GM21528 (cell line): Measurements from ENCODE around the gene KIRREL1.

Experiments
- ATAC-seq: cut with Tn5 transposase; IDR thresholded peaks from one replicate; pipeline ENCODE4 v1.9.1; 2021; ENCODE audit warnings: mild to moderate bottlenecking, moderate library complexity; ENCODE audit not compliant: unreplicated experiment, low FRiP score

The KIRREL1 gene

GRCh38 chr1:157993147-157993917 lies at the start of gene KIRREL1:
TSS of gene KIRREL1 (plus strand) at chr1:157993645. CDS start at chr1:157993677, 32 bp downstream.
- no peak for ATAC-seq

- ATAC-seq = no peak
Observed at GRCh38 chr1:157944663-157945280, 48.7 kb upstream of the KIRREL1 start.

- ATAC-seq = no peak
Observed at GRCh38 chr1:157948312-157949073, 45.0 kb upstream of the KIRREL1 start.

DNA sequence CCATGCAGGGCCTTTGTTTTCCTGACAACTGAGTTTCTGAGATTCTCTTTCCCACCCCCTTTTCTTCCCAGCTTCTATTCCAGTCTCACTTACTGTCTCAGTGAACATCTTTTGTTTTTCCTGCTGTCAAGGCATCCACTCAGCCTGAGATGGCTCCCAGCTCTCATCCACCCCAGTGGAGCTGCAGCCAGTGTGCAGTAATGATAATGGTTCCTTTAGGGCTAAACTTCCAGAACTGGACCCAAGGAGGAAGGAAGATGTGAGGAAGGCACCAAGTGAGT lies 44.4 kb upstream of the KIRREL1 start:
- ATAC-seq = no peak

GRCh38 chr1:157951230-157951629 lies 42.2 kb upstream of the KIRREL1 start:
- ATAC-seq = no peak

- ATAC-seq = no peak
Observed at GRCh38 chr1:157952601-157953000, 40.8 kb upstream of the KIRREL1 start.

GRCh38 chr1:157955221-157955620 lies 38.2 kb upstream of the KIRREL1 start:
- no peak for ATAC-seq

GRCh38 chr1:157955857-157956256 lies 37.6 kb upstream of the KIRREL1 start:
- ATAC-seq = no peak

- ATAC-seq = no peak
Observed at GRCh38 chr1:157956732-157957131, 36.7 kb upstream of the KIRREL1 start.

- no peak for ATAC-seq
Observed at GRCh38 chr1:157958263-157958662, 35.2 kb upstream of the KIRREL1 start.

DNA sequence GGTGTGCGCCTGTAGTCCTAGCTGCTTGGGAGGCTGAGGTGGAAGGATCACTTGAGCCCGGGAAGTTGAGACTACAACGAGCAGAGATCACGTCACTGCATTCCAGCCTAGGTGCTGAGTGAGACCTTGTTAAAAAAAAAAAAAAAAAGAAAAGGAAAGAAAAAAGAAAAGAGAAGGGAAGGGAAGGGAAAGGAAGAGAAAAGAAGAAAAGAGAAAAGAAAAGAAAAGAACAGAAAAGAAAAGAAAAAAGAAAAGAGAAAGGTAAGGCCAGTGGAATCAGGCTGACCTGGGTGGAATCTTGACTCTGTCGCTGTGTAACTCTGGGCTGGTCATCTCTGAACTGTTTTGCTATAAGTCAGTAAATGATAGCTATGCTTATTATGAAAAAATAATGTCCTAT lies 33.7 kb upstream of the KIRREL1 start:
- no peak for ATAC-seq

DNA sequence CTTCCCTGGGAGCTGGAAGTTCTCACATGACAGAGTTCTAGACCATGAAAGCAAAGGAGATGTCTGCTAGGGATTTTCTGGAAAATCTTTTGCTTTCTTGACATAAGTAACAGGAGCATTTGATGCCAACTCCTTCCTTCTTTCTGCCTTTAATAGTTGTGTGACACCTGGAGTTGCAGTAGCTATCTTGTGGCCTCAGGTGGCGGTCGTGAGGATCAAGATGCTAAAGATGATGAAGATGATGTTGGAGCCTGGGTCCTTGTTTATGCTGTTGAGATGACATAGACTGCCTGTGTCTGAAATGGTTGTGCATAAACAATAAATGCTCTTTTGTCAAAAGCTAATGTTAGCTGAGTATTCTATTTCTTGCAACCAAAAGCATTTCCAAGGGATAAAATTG lies 32.7 kb upstream of the KIRREL1 start:
- no peak for ATAC-seq

GRCh38 chr1:157961805-157962762 lies 31.4 kb upstream of the KIRREL1 start:
- no peak for ATAC-seq

DNA sequence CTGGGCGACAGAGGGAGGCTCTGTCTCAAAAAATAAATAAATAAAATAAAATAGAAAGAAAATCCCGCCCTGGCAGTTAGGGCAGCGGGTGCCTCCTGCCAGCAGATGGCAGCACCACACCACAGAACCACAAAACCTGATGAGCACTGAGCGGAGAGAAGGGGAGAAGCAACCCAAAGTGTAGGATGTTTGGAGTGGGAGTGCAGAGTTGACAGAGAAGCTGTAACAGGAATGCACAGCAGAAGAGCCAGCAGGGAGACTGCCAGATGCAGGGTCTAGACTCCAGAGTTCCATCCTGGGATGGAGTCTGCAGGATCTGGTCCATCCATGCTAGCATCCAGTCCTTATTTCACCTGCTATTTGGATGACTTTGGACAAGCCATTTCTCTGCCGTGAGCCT lies 29.7 kb upstream of the KIRREL1 start:
- ATAC-seq = no peak

GRCh38 chr1:157965584-157965983 lies 27.9 kb upstream of the KIRREL1 start:
- no peak for ATAC-seq

DNA sequence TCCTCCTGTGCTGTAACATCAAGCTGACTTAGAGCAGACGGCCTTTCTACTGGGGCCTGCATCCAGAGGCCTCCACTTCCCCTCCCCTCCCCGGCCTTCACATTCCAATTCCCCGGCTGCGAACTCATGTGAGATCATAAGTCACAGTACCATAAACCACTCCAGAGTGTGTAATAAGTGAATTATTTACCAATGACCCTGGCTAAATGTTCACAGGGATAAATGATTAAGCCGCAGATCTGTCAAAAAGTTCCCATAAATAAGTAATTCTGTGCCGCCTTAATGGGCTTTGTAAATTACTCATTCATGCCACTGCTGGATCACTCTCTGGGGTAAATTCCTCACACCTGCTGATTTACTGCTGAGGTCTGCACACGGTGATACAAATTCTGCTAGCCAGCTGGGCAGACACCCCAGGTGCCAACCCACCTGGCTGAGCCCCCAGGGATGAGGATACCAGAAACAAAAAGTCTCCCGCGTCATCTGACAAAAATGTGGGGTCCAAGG lies 27.4 kb upstream of the KIRREL1 start:
- no peak for ATAC-seq

DNA sequence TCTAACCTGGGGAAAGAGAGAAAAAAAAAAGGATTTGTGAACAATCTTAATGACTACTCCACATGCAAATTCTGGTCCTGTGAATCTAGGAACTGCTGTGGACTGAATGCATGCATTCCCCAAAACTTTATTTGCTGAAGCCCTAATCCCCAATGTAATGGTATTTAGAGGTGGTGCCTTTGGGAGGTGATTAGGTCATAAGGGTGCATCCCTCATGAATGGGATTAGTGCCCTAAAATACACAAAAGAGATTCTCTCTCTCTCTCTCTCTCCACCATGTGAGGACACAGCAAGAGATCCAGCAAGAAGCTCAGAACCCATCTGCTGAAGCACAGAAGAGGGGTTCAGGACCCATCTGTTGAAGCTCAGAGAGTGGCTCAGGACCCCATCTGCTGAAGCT lies 26.2 kb upstream of the KIRREL1 start:
- no peak for ATAC-seq

GRCh38 chr1:157968508-157968907 lies 24.9 kb upstream of the KIRREL1 start:
- no peak for ATAC-seq

- no peak for ATAC-seq
Observed at GRCh38 chr1:157968946-157969345, 24.5 kb upstream of the KIRREL1 start.

GRCh38 chr1:157969697-157970485 lies 23.6 kb upstream of the KIRREL1 start:
- ATAC-seq = no peak
